Stimulated activated CD8-positive, alpha-beta memory T cell treated with anti-CD3 and anti-CD28 coated beads, Interleukin-15, amount 100 ng/mL, for 48 hours (primary cell): ENCODE measurements around the gene PRSS2.

Source experiments
- DNase-seq, 2 donors: peaks; one replicate each; pipeline ENCODE4 v3.0.0-alpha.2; 2020; ENCODE audit warnings: low read depth in 2 of 2

PRSS2 gene

GRCh38 chr7:142801601-142802295, 31.0 kb downstream of the PRSS2 start:
- DNase-seq = no peak

DNA sequence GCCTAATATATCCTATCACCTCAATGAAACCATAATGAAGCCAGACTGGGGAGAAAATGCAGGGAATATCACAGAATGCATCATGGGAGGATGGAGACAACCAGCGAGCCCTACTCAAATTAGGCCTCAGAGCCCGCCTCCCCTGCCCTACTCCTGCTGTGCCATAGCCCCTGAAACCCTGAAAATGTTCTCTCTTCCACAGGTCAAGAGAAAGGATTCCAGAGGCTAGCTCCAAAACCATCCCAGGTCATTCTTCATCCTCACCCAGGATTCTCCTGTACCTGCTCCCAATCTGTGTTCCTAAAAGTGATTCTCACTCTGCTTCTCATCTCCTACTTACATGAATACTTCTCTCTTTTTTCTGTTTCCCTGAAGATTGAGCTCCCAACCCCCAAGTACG, 31.5 kb downstream of the PRSS2 start:
- DNase-seq = no peak

DNA sequence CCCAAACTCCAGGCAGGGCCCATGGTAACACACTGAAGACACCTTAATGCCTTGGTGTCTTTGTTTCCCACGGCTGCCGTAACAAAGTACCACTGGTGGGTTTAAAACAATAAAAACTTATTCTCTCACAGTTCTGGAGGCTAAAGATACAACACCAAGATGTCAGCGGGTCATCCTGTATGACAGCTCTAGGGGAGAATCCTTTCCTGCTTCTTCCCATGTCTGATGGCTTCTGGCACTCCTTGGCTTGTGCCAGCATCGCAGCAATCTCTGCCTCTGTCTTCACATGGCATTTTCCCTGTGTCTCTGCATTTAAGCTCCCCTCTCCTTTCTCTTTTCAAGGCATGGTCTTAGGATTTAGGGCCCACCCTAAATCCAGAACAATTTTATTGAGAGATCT, 33.1 kb downstream of the PRSS2 start:
- DNase-seq = no peak

- DNase-seq = no peak
These were observed 34.0 kb downstream of the PRSS2 start for GRCh38 chr7:142804728-142805207.

GRCh38 chr7:142805350-142806021, 34.7 kb downstream of the PRSS2 start:
- no peak for DNase-seq

DNA sequence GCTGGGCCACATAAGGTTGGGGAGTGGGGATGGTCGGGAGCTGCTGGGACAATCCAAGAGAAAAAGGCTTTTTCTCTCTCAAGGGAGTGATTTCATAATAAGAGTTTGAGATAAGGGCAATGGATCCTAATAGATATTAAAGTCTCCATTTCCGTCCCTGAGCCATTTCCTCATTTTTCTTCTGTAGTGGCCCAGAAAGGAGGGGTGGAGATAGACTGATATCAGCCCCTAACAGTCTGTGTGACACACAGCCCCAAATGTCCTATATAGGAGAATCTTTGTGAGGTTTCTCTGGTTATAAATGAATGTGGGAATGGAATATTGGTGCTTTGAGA, 35.2 kb downstream of the PRSS2 start:
- DNase-seq = no peak

DNA sequence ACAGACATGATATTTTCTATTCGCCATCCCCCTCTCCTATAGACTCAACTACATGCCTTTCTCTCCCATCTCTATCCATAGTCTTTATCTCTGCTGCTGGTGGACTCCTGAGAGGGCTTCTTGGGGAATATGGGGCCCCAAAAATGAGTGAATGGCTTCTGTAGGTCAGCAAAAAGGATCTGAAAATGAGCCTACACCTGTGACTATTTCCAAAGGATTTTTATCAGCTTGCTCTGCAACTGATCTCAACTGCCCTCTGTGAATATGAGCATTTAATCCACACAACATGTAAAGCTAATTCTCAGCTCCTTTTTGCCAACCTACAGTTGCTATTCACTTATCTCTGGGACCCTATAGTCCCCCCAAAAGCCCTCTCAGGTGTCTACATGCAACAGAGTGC, 36.2 kb downstream of the PRSS2 start:
- DNase-seq = no peak

- DNase-seq = no peak
These were observed 37.2 kb downstream of the PRSS2 start for GRCh38 chr7:142807855-142808460.

DNA sequence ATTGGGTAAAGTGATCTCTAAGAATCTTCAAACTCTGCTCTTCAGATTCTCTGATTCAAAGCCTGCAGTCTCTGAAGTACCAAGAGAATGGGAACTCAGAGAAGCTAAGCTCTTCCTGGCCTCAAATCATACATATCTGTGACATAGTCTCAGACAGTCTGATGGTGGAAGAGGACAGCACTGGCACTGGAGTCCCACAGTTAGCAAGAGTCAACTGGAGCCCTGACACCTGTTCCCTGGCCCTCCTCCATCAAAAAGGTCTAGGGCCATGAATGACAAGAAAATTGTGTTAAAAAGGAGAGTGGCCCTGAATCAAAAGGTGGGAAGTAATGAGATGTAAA, 37.7 kb downstream of the PRSS2 start:
- DNase-seq = no peak

DNA sequence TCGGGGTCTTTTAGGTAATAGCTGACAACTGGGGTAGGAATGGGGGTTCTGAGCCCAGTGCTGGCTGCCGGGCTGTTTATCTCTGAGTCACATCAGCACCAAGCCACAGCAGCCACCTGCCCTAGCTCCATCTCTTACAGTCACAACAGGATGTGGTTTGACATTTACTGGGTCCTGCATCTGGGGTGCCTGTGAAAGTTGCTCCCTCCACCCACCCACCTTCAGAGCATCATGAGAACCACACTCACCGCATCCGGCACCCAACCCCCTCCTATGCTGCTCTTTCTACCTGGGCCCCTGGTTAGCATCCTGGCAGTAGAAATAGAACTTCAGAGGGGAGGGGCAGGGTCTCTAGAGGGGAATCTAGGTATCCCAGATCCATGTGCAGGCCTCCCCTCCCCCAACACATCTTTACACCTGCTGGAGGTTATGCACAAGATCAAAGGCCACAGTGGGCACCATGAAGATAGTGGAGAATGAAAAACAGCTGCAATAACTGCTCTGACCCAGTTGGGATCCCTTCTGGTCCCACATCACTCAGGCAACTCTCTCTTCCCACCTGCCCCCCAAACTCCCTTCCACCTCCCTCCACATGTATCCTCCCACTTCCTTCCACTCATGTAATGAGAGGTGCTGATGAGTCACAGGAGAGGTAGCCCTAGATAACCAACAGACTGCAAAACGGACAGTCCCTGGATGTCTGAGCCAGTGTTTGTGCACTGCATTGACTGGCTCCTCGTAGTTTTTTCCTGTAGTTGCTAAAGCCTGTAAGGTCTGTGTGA, 38.2 kb downstream of the PRSS2 start:
- peak; percentile 88 to 89 for DNase-seq

DNA sequence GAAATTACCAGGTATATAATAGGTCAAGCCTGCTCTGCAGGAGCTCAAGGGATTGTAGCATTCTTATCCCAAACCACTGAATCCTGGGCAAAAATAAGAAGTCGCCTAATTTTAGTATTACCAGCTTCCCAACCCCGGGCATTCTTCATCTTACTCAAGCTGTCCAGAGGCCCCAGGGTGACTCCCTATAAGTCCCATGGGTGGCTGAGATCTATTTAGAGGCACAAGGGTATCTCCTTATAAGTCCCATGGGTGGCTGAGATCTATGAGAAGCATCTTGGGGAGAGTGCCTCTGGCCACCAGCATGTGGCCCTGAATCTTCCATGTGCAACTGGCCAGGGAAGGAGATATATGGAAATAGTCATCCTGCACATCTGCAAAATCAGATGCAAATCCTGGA, 38.9 kb downstream of the PRSS2 start:
- no peak for DNase-seq

DNA sequence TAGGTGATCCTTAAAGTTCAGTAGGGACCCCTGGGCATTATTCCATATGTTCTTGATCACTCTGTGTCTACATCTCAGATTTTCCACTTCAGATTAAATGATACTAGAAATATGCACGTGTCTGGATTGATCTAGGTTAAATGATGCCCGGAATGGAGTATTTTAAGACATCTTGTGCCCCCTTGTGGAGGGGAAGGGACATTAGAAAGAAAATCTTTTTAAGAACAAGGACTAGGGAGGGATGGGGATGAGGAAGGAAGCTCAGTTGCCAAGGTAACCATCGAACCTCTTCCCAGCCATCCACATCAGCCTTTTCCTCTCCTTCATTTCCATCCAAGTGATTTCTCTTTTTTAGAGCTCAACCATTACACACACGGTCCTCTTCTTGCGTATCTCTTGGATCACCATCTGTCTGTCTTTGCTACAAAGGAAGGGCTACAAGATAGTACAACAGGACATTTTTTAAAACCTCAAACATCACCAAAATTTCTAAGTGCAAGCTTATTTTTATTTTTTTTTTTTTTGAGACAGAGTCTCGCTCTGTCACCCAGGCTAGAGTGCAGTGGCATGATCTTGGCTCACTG, 40.5 kb downstream of the PRSS2 start:
- DNase-seq = no peak

DNA sequence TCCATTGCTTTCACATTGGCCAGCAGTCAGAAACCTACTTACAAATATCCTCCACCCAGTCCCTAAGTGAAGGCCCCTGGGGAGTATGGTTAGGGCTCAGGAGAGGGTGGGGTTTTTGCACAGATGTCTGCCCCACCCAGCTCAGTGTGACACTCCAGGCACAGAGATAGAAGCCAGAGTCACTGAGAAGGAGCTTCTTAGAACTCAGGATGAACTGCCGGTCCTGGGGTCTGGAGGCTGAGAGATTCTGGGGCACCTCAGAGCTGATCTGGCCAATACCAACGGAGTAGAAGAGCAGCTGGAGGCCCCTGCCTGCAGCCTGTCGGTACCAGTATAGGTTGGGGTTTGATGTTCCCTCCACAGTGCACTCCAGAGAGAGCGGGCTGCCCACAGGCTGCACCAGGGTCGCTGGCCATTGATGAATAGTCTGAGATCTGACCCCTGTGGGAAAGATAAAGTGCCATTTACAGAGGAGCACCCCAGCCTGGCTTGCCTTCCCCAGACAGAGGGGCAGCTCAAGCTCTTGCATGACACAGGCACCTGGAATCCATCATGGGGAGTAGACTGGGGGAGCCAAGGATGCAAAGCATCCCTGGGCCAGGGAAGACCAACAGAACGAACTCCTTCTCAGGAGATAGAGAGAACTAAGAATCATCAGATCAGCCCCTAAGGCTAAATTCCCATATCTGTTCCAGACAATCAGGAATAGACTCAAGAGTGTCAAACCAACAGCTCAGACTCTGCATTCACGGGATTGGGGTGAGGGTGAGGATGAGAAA, 41.9 kb downstream of the PRSS2 start:
- DNase-seq = no peak

DNA sequence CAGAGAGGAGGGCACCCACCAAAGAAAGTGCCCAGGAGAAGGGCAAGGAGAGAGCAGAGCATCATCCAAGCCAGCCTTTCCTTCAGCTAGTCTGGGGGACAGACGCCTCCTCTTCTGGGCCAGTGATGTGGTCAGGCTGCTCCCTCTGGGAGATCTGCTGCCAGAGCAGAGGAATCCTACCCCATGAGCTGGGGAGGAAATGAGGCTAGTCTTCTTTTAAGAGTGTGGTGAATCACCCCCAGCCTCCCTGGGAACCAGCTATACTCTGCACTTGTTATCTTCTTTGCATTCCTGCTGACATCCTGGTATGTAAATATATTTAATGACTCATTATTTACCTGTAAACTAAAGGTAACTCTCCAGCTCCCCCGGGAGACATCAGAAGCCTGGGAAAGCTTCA, 42.5 kb downstream of the PRSS2 start:
- no peak for DNase-seq

DNA sequence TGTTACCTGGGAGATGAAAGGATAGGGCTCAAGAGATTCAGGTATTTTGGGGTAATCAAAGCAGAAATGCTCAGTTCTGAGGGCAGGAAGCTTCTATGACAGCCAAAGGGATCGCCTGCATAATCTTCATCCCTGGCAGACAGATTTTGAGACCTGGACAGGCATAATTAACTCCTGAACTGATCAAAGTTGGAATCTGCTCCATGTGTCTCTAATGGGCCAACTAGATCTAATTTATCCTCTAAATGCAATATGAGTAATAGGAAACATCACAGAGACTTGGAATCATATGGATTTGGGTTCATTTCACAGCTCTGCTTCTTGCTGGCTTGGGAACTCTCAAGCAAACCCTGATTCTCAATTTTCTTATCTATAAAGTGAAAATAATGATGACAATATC, 42.9 kb downstream of the PRSS2 start:
- DNase-seq = no peak

DNA sequence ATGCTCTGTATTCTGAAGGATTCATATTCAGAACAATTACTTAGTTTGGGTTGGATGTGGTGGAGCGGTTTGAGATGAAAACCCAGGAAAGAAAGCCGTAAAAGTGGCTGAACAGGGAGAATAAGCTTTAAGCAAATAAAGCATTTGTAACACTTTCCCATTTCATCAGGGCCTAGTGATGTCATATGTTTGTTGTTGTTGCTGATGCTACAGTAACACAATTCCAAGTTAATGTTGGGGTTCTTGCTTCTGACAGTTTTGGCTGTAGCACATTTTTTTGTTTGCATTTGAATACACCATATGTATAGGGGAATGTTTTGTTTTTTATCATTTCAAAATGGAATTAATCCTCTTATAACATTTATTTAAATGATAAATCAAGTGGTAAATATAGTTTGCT, 43.7 kb downstream of the PRSS2 start:
- no peak for DNase-seq

DNA sequence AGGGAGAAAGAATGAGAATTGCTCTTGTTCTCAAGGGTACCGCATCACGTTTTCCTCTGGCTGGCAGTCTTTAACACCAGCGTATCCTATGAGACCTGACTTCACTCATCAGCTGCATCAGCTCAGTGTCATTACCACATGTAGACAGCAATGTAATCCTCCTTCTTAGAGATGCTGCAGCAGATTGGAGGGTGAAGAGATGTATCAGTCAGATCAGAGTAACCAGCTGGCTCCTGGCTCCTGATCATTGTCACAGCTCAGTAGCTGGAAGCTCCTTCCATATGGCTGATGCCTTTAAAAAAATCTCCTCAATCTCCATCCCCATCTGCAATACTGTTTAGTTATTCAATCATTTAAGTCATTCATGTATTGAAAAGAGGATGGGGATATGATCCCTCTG, 44.4 kb downstream of the PRSS2 start:
- DNase-seq = no peak

- DNase-seq = no peak
These were observed 46.7 kb downstream of the PRSS2 start for GRCh38 chr7:142817506-142817905.

- no peak for DNase-seq
These were observed 48.8 kb downstream of the PRSS2 start for GRCh38 chr7:142819530-142819929.

- DNase-seq = no peak
These were observed 51.9 kb downstream of the PRSS2 start for GRCh38 chr7:142822714-142823113.
